Activated CD4-positive, alpha-beta T cell treated with anti-CD3 and anti-CD28 coated beads for 36 hours (primary cell): ENCODE results near the gene XKR7. TPM values are rescaled to one million over a fixed set of nuclear protein-coding genes. Genes with fewer than 3 reads are reported as not detected.

Experiments used
- ATAC-seq: fragments of 200-7000 bp; cut with Tn5 transposase; one replicate; pipeline ENCODE4 v1.10.0; 2021; ENCODE audit warnings: mild to moderate bottlenecking, moderate library complexity
- CTCF ChIA-PET: fragments of 350-600 bp; sonication (Branson Sonifier 250); formaldehyde crosslinking; loops from one replicate; lab custom pipeline; 2021; ENCODE audit warnings: antibody characterized with exemption; lab: Charles Lee
- POLR2A ChIA-PET: fragments of 350-600 bp; sonication (Branson Sonifier 250); formaldehyde crosslinking; loops from one replicate; lab custom pipeline; 2021; ENCODE audit warnings: antibody characterized with exemption, inconsistent platforms; lab: Charles Lee
- DNase-seq: peaks from one replicate; pipeline ENCODE4 v3.0.0-alpha.2; 2020
- H3K27ac Mint-ChIP-seq: one replicate; pipeline ENCODE4 v1.8.0; 2021; ENCODE audit warnings: mixed read lengths
- H3K27me3 Mint-ChIP-seq: one replicate; pipeline ENCODE4 v1.8.0; 2021; ENCODE audit warnings: mixed read lengths
- H3K36me3 Mint-ChIP-seq: one replicate; pipeline ENCODE4 v1.8.0; 2021; ENCODE audit warnings: low read depth, mixed read lengths
- H3K4me1 Mint-ChIP-seq: one replicate; pipeline ENCODE4 v1.8.0; 2021; ENCODE audit warnings: mixed read lengths
- H3K4me3 Mint-ChIP-seq: one replicate; pipeline ENCODE4 v1.8.0; 2021; ENCODE audit warnings: mild to moderate bottlenecking, moderate library complexity, mixed read lengths
- H3K9me3 Mint-ChIP-seq: one replicate; pipeline ENCODE4 v1.8.0; 2021; ENCODE audit warnings: low read depth, mixed read lengths
- intact Hi-C, 2 experiments: fragments of 100-400 bp; cut with DNase I in 1 of 2; cut with micrococcal nuclease in 1 of 2; formaldehyde crosslinking; loops; one replicate each; pipeline versions ENCODE4 v1.14.2 to v1.15.1; 2022 to 2024; cut with DNase I, micrococcal nuclease
- total RNA-seq, 2 experiments: library from RNA; stranded (reverse); gene quantifications; one replicate each; pipeline ENCODE4 v1.2.3, GENCODE V29; 2021

The XKR7 gene
- total RNA-seq, 2 experiments from 2014 or later = 0.02 TPM; not detected in 1

GRCh38 chr20:32050851-32051556 lies 83.1 kb downstream of the XKR7 start:
- no peaks in the 10 kb centered on the region for H3K36me3 Mint-ChIP-seq
- ChIA-PET CTCF (no interaction called here), POLR2A (no interaction called here)
- H3K9me3 Mint-ChIP-seq = no peaks in the 10 kb centered on the region
- DNase-seq (peak; percentile 12), ATAC-seq (no peak)
- no peak overlapping the region for H3K27ac Mint-ChIP-seq
- peaks cover 13% of the 10 kb centered on the region for H3K4me1 Mint-ChIP-seq
- intact Hi-C loops = no loop called here
- H3K27me3 Mint-ChIP-seq = peaks cover 52% of the 10 kb centered on the region
- H3K4me3 Mint-ChIP-seq = no peak overlapping the region

GRCh38 chr20:32051720-32052089 lies 83.8 kb downstream of the XKR7 start:
- Mint-ChIP-seq H3K27ac (no peak overlapping the region), H3K36me3 (no peaks in the 10 kb centered on the region), H3K4me1 (peaks cover 13% of the 10 kb centered on the region), H3K9me3 (no peaks in the 10 kb centered on the region), H3K27me3 (peaks cover 48% of the 10 kb centered on the region), H3K4me3 (peak overlapping the region; percentile 59)
- DNase-seq = no peak
- CTCF ChIA-PET = interaction anchor here (1.4 kb wide), 1 partner anchor 228 kb away, joined by 4 read pairs; no protein-coding TSS in a partner anchor
- POLR2A ChIA-PET = no interaction called here
- ATAC-seq = no peak
- intact Hi-C loops = no loop called here

- ATAC-seq (peak; percentile 51), DNase-seq (peak; percentile 28)
- H3K9me3 Mint-ChIP-seq = no peaks in the 10 kb centered on the region
- H3K4me3 Mint-ChIP-seq = peak within 1 kb of the TSS; percentile 59
- peaks cover 13% of the 10 kb centered on the region for H3K4me1 Mint-ChIP-seq
- CTCF ChIA-PET = interaction anchor here (1.4 kb wide), 1 partner anchor 229 kb away, joined by 4 read pairs; no protein-coding TSS in a partner anchor
- peaks cover 47% of the 10 kb centered on the region for H3K27me3 Mint-ChIP-seq
- POLR2A ChIA-PET = interaction anchor here (0.8 kb wide), 1 partner anchor 148 kb away, joined by 3 read pairs; no protein-coding TSS in a partner anchor
- intact Hi-C loops = no loop called here
- H3K27ac Mint-ChIP-seq = no peak within 1 kb of the TSS
- no peaks in the 10 kb centered on the region for H3K36me3 Mint-ChIP-seq
These were observed 84.3 kb downstream of the XKR7 start, which contains the start of gene HCK for GRCh38 chr20:32052090-32052777. Gene HCK, plus strand, starts transcription at chr20:32052242.

GRCh38 chr20:32052778-32053362 lies 84.9 kb downstream of the XKR7 start:
- no peaks in the 10 kb centered on the region for H3K9me3 Mint-ChIP-seq
- H3K27me3 Mint-ChIP-seq = peaks cover 46% of the 10 kb centered on the region
- peaks cover 13% of the 10 kb centered on the region for H3K4me1 Mint-ChIP-seq
- ChIA-PET CTCF (interaction anchor here (0.6 to 1.4 kb wide), 3 partner anchors 23 to 454 kb away, joined by 3 to 5 read pairs (median 4); no protein-coding TSS in a partner anchor), POLR2A (interaction anchor here (0.8 kb wide), 1 partner anchor 147 kb away, joined by 3 read pairs; no protein-coding TSS in a partner anchor)
- H3K27ac Mint-ChIP-seq = no peak overlapping the region
- ATAC-seq (no peak), DNase-seq (no peak)
- no peak overlapping the region for H3K4me3 Mint-ChIP-seq
- no peaks in the 10 kb centered on the region for H3K36me3 Mint-ChIP-seq
- intact Hi-C loops = no loop called here

Other genes starting within 250 kb of the XKR7 start
- gene BCL2L1, start 245.3 kb upstream of the XKR7 start, total RNA-seq = 100 to 1,000 TPM; 107 to 121 TPM
- gene TPX2, start 228.9 kb upstream of the XKR7 start, total RNA-seq = 100 to 1,000 TPM; 137 to 179 TPM
- under 1 TPM; 0.39 TPM for gene MYLK2, start 148.8 kb upstream of the XKR7 start, total RNA-seq
- not detected for gene FOXS1, start 122.5 kb upstream of the XKR7 start, total RNA-seq
- not detected for gene DUSP15, start 97.6 kb upstream of the XKR7 start, total RNA-seq
- gene TTLL9, start 97.5 kb upstream of the XKR7 start, total RNA-seq = not detected
- gene PDRG1, start 16.1 kb upstream of the XKR7 start, total RNA-seq = 10 to 100 TPM; 12.8 to 18.4 TPM
- not detected for gene CCM2L, start 42.3 kb downstream of the XKR7 start, total RNA-seq
- not detected for gene HCK, start 84.1 kb downstream of the XKR7 start, total RNA-seq
- 10 to 100 TPM; 43.2 to 66.5 TPM for gene TM9SF4, start 141.6 kb downstream of the XKR7 start, total RNA-seq
- 10 to 100 TPM; 89.1 to 98.2 TPM for gene PLAGL2, start 239.6 kb downstream of the XKR7 start, total RNA-seq
- gene POFUT1, start 239.7 kb downstream of the XKR7 start, total RNA-seq = 10 to 100 TPM; 51.8 to 54.3 TPM